GM18505 (cell line): ENCODE measurements around the gene SYTL1.

Source experiments
- ATAC-seq: cut with Tn5 transposase; IDR thresholded peaks from one replicate; pipeline ENCODE4 v1.9.1; 2021; ENCODE audit not compliant: unreplicated experiment
- POLR2A ChIP-seq: IDR thresholded peaks from 4 replicates; pipeline ENCODE4 v1.6.1; 2011; ENCODE audit warnings: borderline replicate concordance; ENCODE audit not compliant: insufficient read depth, insufficient read length; ENCODE audit errors: extremely low read depth

Gene SYTL1

DNA sequence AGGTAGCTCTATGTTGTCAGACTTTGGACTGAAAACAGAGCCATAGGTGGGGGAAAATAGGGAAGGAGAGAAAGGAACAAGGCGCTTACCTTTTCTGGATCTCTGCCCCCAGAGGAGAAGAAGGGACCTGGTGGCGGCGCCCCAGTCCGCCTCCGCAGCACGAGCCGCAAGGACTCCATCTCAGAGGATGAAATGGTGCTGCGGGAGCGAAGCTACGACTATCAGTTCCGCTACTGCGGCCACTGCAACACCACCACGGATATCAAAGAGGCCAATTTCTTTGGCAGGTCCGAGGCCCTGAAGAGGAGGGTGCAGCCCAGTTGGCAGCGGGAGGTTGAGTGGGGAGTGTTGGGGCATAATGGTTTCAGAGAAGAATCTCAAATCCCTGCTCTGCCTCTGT is 38.3 kb upstream of the SYTL1 start:
- TF ChIP-seq POLR2A, result no peak
- ATAC-seq, result no peak

- ATAC-seq, result no peak
- no peak for TF ChIP-seq POLR2A
These were observed 35.8 kb upstream of the SYTL1 start for GRCh38 chr1:27306071-27306470.

GRCh38 chr1:27306892-27307761 is 34.7 kb upstream of the SYTL1 start:
- ATAC-seq, result no peak

DNA sequence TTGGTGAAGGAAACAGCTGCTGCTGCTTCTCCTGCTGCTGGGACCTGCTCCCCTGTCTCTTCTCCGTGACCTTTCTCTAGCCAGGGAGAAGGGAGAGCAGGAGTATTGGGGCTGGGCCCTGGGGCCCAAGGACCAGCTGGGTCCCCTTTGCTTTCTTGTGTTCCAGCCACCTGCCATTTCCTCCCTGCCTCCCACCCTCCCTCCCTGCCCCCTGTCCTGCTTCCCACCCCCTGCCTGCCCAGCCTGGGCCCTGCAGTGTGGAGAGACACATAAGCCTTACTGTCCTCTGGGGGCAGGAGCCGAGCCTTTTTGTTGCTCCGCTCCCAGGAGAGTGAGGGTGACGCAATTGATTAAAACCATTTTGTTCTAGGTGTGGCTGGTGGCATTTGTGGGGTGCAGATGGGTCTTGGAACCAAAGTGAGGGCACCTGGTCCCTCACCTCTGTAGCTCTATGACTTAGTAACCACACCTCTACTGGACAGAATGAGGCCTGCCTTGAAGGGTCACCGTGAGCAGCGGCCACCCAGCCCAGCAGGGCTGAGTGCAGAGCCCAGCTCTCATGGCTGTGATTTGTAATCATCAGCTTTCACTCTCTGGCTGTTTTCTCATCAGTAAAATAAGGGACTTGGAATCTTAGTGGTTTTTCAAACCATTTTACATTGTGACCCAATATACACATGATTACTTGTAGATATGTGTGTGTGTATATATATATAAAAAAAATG is 33.8 kb upstream of the SYTL1 start:
- no peak for TF ChIP-seq POLR2A
- ATAC-seq, result no peak

More at GRCh38 chr1:27306892-27307761, 34.7 kb upstream of the SYTL1 start:
- no peak for TF ChIP-seq POLR2A

- no peak for TF ChIP-seq POLR2A
These were observed 27.7 kb upstream of the SYTL1 start for GRCh38 chr1:27314169-27314568.

DNA sequence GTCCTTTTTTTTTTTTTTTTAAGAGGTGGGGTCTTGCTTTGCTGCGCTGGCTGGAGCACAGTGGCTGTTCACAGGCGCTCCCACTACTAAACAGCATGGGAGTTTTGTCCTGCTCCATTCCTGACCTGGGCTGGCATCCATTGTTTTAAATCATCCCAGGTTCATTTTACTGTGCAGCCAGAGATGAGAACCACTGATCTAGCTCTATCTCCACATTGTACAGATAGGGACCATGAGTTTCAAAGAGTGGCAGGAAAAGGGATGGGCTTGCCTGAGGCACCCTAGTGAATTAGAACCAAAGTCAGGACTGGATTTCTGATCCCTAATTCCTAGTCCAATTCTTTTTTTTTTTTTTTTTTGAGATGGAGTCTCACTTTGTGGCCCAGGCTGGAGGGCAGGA is 27.1 kb upstream of the SYTL1 start:
- no peak for ATAC-seq
- TF ChIP-seq POLR2A, result no peak

More at GRCh38 chr1:27314169-27314568, 27.7 kb upstream of the SYTL1 start:
- ATAC-seq, result no peak

- TF ChIP-seq POLR2A, result no peak
- no peak for ATAC-seq
These were observed 25.0 kb upstream of the SYTL1 start for GRCh38 chr1:27316860-27317259.

GRCh38 chr1:27318136-27318535 is 23.7 kb upstream of the SYTL1 start:
- no peak for TF ChIP-seq POLR2A
- ATAC-seq, result no peak

GRCh38 chr1:27318596-27318995 is 23.2 kb upstream of the SYTL1 start:
- TF ChIP-seq POLR2A, result no peak
- ATAC-seq, result no peak

GRCh38 chr1:27321813-27322568 is 19.8 kb upstream of the SYTL1 start, which contains the start of gene TMEM222:
TSS of gene TMEM222 (plus strand) at chr1:27322163. CDS start at chr1:27322198, 35 bp downstream.
- TF ChIP-seq POLR2A, result peak; percentile 92

DNA sequence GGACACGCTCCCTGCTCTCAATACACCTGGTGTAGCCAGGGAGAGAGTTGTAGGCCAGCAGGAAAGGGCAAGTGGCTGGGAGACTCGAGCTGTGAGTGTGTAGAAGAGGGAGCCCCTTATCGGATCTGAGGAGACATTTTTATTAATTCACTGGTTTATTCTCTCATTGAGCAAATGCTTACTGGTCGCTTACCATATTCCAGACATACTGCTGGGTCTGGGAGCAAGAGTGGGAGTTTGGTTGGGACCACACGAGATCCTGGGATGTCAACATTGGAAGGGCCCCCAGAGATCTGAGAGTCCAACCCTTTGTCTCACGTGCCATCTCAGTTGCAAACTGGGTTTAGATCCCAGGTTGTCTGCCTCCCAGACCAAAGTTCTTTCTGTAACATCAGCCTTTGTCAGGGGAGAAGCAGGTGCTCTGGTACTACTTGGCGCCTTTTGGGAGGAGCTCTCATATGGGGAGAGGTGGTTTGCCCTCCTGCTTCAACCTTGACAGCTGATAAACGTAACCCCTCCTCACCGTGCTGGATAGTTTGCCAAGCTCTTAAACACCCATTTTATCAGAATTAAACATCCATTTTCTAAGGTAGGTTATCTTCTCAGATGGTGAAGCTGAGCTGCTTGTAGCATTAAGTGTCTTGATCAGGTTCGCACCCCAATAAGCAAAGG is 19.1 kb upstream of the SYTL1 start:
- ATAC-seq, result no peak
- TF ChIP-seq POLR2A, result no peak

More at GRCh38 chr1:27321813-27322568, 19.8 kb upstream of the SYTL1 start, which contains the start of gene TMEM222:
- ATAC-seq, result peak; percentile 92

- no peak for ATAC-seq
- TF ChIP-seq POLR2A, result no peak
These were observed 16.5 kb upstream of the SYTL1 start for GRCh38 chr1:27325286-27325685.
